ENCODE data around the gene REEP3.
A peak's percentile ranks its signal among the peaks of the same experiment; 100 is the strongest.

The REEP3 gene

DNA sequence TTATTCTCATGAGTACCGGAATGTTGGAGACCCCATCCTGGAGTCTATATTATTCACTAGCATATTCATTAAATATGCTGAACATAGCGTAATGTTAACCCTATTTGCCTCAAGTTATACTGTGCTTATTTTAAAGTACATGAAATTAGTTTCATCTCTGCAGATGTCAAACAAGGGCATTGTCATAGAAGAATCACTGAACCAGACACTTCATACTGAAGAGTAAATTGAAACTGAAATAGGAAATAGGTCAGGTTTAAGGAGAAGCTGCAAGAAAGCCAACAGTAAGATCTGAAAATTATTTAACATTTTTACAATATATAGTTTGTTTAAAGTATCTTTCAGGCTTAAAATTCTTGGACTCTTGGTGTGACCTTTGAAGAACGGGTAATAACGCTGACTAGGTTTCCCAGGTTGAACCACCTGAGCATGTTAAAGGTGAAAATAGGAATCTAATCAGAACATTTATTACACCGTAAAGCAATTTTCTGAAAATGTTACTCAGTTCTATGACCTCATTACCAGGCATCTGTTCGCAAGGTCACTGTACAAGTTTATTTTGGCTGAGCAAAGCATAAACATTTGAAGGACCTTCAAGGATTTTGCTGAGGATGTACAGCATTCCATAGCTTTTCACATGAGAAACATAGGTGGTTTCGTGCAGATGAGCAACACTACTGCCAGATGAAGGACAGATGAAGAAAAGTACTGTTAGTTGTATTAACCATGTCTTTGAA is 82.7 kb downstream of the REEP3 start:
- TF ChIP-seq, protein P1, sequence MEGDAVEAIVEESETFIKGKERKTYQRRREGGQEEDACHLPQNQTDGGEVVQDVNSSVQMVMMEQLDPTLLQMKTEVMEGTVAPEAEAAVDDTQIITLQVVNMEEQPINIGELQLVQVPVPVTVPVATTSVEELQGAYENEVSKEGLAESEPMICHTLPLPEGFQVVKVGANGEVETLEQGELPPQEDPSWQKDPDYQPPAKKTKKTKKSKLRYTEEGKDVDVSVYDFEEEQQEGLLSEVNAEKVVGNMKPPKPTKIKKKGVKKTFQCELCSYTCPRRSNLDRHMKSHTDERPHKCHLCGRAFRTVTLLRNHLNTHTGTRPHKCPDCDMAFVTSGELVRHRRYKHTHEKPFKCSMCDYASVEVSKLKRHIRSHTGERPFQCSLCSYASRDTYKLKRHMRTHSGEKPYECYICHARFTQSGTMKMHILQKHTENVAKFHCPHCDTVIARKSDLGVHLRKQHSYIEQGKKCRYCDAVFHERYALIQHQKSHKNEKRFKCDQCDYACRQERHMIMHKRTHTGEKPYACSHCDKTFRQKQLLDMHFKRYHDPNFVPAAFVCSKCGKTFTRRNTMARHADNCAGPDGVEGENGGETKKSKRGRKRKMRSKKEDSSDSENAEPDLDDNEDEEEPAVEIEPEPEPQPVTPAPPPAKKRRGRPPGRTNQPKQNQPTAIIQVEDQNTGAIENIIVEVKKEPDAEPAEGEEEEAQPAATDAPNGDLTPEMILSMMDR (IDR thresholded peaks at IDR 0.05; ENCODE audit: low read depth, low read length), result no peak
- no peak for DNase-seq

DNA sequence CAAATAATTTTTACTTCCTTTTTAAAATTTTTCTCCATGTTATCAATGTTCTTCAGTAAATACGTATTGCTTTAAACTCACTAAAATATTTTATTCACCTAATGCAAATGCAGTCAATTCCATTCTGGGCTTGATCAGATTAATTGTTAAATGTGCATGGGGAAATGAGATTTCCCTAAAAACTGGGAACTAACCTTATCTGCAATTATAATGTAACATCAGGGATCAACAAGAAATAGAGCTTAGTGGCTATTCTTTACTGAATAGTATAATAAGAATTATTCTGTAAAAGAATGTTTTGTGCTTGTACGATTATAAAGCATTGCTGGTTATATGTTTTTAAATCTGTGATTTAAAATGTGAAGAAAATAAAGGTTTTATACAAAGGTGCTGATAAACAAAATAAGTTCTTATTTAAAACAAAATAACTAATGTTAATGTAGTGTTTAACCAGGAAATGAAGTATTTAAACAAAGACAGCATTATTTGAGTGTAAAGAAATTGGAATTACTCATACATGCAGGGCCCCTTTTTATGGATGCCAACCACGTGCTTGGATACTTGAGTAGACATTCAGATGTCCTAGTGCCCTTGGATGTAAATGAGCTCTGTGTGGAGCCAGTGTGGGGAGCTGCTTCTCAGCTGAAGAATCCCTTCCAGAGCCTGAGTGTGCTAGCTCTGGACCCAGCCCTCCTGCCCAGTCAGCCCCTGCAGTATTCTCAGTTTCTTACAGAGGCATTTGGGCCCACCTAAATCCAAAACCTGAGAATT is 84.2 kb downstream of the REEP3 start:
- H3K4me3 ChIP-seq (ENCODE audit: low read depth, low read length), result no peak overlapping the region
- peaks cover 7% of the 10 kb centered on the region; the same call in 1 of the 2 replicates for H3K4me1 ChIP-seq
- TF ChIP-seq, protein P1 (IDR thresholded peaks at IDR 0.05; ENCODE audit: low read depth, low read length), result no peak
- no peaks in the 10 kb centered on the region for H3K9me3 ChIP-seq
- no peaks in the 10 kb centered on the region for H3K36me3 ChIP-seq
- no peak for DNase-seq
- H3K27me3 ChIP-seq, result no peaks in the 10 kb centered on the region

More for the DNA sequence above, 82.7 kb downstream of the REEP3 start:
- Histone ChIP-seq H3K27me3 (no peaks in the 10 kb centered on the region), H3K4me3 (ENCODE audit: low read depth, low read length) (no peak overlapping the region), H3K4me1 (peaks cover 7% of the 10 kb centered on the region; the same call in 1 of the 2 replicates), H3K9me3 (no peaks in the 10 kb centered on the region), H3K36me3 (no peaks in the 10 kb centered on the region)

DNA sequence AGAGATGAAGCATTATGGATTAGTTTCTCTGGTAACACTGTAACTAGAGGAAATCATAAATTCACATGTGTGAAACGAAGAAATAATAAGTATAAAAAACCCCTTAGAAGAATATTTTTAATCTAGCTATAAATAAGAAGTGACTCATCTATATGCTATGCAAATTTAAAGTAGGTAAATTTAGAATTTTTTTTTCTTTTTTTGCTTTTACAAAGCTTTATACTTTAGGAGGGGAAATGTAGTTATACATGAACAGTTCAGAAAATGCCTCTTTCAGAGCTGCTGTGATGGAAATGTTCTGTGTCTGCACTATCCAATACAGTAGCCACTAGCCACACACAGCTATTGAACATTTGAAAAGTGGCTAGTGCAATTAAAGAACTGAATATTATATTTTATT is 87.3 kb downstream of the REEP3 start:
- no peak for DNase-seq
- no peaks in the 10 kb centered on the region for H3K27me3 ChIP-seq
- no peak overlapping the region for H3K4me3 ChIP-seq (ENCODE audit: low read depth, low read length)
- H3K9me3 ChIP-seq, result no peaks in the 10 kb centered on the region
- no peaks in the 10 kb centered on the region for H3K36me3 ChIP-seq
- H3K4me1 ChIP-seq, result peaks cover 7% of the 10 kb centered on the region; the same call in 1 of the 2 replicates
- TF ChIP-seq, protein P1 (IDR thresholded peaks at IDR 0.05; ENCODE audit: low read depth, low read length), result no peak

DNA sequence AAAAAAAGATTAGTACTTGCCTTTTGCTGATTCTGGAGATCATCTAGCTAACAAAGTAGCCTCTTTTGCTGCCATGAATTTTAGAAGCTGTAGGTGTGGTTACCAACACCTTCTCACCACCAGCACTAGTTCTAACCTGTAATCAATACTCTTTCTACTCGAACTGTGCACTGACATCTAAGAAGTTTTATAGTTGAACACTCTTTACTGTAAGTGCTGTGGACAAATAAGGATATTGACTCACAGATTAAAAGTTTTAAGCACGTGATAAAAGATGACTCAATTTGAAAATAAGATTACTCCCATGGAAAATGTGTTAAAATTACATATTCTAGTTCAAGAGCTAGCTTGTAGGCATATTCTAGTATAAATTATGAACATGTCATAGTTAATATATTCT is 89.9 kb downstream of the REEP3 start:
- Histone ChIP-seq H3K9me3 (no peaks in the 10 kb centered on the region), H3K36me3 (no peaks in the 10 kb centered on the region), H3K27me3 (no peaks in the 10 kb centered on the region), H3K4me3 (ENCODE audit: low read depth, low read length) (no peak overlapping the region), H3K4me1 (peaks cover 7% of the 10 kb centered on the region; the same call in 1 of the 2 replicates)
- TF ChIP-seq, protein P1 (IDR thresholded peaks at IDR 0.05; ENCODE audit: low read depth, low read length), result no peak
- DNase-seq, result no peak

DNA sequence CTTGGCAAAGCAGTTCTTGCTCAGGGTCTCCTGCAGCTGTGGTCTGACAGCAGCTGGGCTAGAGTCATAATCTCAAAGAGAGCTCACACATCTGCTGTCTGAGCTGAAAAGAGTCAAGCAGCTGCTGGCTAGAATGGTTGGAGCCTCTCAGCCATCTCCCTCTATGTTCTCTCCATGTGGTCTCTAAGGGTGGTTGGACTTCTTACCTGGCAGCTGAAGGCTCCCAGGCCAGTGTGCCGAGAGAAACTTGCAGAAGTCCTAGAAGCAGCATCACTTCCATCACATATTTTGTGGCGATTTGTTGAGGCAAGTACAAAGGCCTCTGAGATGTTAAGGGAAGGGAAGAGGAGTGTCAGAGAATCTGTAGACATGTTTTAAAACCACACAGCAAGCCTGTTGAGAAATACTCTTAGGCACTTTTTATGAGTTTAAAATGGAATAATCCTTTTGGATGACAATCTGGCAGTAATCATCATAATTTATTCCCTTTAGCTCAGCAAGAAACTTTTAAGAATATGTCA is 93.2 kb downstream of the REEP3 start:
- H3K36me3 ChIP-seq, result peaks cover 3% of the 10 kb centered on the region
- H3K9me3 ChIP-seq, result no peaks in the 10 kb centered on the region
- DNase-seq, result peak; percentile 14
- no peak overlapping the region for H3K4me3 ChIP-seq (ENCODE audit: low read depth, low read length)
- TF ChIP-seq, protein P1 (IDR thresholded peaks at IDR 0.05; ENCODE audit: low read depth, low read length), result no peak
- H3K4me1 ChIP-seq, result peaks cover 7% of the 10 kb centered on the region; the same call in 1 of the 2 replicates
- H3K27me3 ChIP-seq, result no peaks in the 10 kb centered on the region

Measured in BE2C (cell line).